Peyer's patch (tissue), 4 donors: Measurements from ENCODE around the gene TMEM38A. TPM values are rescaled to one million over a fixed set of nuclear protein-coding genes. Genes with fewer than 3 reads are reported as not detected.

Experiments used
- DNase-seq, 3 donors: peaks; one replicate each; pipeline ENCODE4 v3.0.0-alpha.2; 2017 to 2019
- H3K27ac ChIP-seq, 4 donors: fragments of 200-600 bp; sonication (generic); one replicate each; pipeline ENCODE4 v1.5.1; 2016 to 2019
- H3K27me3 ChIP-seq, 2 donors: fragments of 200-600 bp; sonication (generic); one replicate each; pipeline ENCODE4 v1.5.1; 2019
- H3K36me3 ChIP-seq, 3 donors: fragments of 200-600 bp; sonication (generic); one replicate each; pipeline ENCODE4 v1.5.1; 2016 to 2019
- H3K4me1 ChIP-seq, 4 donors: fragments of 200-600 bp; sonication (generic); one replicate each; pipeline ENCODE4 v1.5.1; 2016 to 2019
- H3K4me3 ChIP-seq, 4 donors: fragments of 200-600 bp; sonication (generic); 1 replicate in 3 of 4; 2 replicates in 1 of 4; pipeline ENCODE4 v1.5.1; 2016 to 2019; ENCODE audit warnings: mild to moderate bottlenecking in 1 of 4
- H3K9me3 ChIP-seq, 4 donors: fragments of 200-600 bp; sonication (generic); one replicate each; pipeline ENCODE4 v1.5.1; 2016 to 2019; ENCODE audit warnings: mild to moderate bottlenecking in 1 of 4
- POLR2A ChIP-seq, 2 donors: fragments of 450-650 bp; IDR thresholded peaks; one replicate each; pipeline ENCODE4 v1.5.1; 2017; ENCODE audit warnings: antibody characterized with exemption in 2 of 2, mild to moderate bottlenecking in 2 of 2, moderate library complexity in 2 of 2
- total RNA-seq, 4 donors: library from RNA; depleted of rRNA; stranded (reverse); fragments of >200 nt; gene quantifications; one replicate each; pipeline ENCODE4 v1.1.0, GENCODE V29; 2016
- TF ChIP-seq, protein P1 (sequence below), 6 experiments: fragments of 450-650 bp in 4 of 6; fragments of 200-600 bp in 2 of 6; sonication (generic) in 1 of 6; IDR thresholded peaks; one replicate each; pipeline ENCODE4 v1.5.1; 2017 to 2019; ENCODE audit warnings: antibody characterized with exemption in 6 of 6, mild to moderate bottlenecking in 3 of 6, moderate library complexity in 1 of 6

Gene TMEM38A
- total RNA-seq, 4 donors from 2014 or later, result 2.3 to 4.4 (median 2.9) TPM

DNA sequence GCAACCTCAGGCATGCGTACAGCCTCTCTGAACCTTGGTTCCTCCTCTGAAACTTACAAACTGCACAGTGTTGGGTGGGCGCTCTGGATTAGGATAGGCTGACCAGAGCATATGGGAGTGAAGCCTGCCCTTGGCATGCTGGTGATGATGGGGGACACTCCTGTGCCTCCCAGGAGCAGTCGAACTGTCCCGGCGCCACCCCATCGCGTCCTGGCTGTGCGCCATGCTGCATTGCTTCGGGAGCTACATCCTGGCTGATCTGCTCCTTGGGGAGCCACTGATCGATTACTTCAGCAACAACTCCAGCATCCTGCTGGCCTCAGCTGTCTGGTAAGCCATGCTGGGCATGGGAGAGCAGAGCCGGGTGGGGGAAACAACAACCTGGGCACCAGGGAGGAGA is 18.9 kb downstream of the TMEM38A start:
- no peak overlapping the region for H3K27ac ChIP-seq
- H3K36me3 ChIP-seq, result peaks cover 0 to 6% (median 0%) of the 10 kb centered on the region in 3 donors
- no peaks in the 10 kb centered on the region for H3K27me3 ChIP-seq
- peaks cover 0 to 8% (median 0%) of the 10 kb centered on the region in 4 donors for H3K9me3 ChIP-seq
- TF ChIP-seq, protein P1, sequence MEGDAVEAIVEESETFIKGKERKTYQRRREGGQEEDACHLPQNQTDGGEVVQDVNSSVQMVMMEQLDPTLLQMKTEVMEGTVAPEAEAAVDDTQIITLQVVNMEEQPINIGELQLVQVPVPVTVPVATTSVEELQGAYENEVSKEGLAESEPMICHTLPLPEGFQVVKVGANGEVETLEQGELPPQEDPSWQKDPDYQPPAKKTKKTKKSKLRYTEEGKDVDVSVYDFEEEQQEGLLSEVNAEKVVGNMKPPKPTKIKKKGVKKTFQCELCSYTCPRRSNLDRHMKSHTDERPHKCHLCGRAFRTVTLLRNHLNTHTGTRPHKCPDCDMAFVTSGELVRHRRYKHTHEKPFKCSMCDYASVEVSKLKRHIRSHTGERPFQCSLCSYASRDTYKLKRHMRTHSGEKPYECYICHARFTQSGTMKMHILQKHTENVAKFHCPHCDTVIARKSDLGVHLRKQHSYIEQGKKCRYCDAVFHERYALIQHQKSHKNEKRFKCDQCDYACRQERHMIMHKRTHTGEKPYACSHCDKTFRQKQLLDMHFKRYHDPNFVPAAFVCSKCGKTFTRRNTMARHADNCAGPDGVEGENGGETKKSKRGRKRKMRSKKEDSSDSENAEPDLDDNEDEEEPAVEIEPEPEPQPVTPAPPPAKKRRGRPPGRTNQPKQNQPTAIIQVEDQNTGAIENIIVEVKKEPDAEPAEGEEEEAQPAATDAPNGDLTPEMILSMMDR (IDR thresholded peaks at IDR 0.05), result no peak
- no peak for TF ChIP-seq POLR2A (IDR thresholded peaks at IDR 0.05)
- DNase-seq, result no peak
- no peak overlapping the region for H3K4me3 ChIP-seq
- H3K4me1 ChIP-seq, result no peaks in the 10 kb centered on the region

DNA sequence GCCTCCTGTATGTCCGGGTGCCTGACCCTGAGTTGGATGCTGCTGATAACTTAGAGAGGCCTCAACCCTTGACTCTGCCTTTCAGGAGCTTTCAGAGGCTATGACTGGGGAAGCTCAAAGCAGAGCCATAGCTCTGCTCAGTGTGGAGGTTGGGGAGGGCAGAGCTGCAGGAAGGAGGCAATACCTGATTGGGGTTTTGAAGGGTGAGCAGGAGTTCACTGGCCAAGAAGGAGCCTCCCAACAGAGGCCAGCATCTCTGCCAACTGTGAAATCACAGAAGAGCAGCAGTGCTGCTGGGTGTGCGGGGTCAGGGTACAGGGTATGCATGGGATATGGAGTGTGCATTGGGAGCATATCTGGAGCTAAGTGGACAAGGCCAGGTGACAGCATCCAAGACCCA is 21.6 kb downstream of the TMEM38A start:
- TF ChIP-seq POLR2A (IDR thresholded peaks at IDR 0.05), result no peak
- TF ChIP-seq, protein P1 (IDR thresholded peaks at IDR 0.05), result no peak
- Histone ChIP-seq H3K27me3 (no peaks in the 10 kb centered on the region), H3K9me3 (peaks cover 0 to 8% (median 0%) of the 10 kb centered on the region in 4 donors), H3K4me3 (no peak overlapping the region), H3K27ac (no peak overlapping the region), H3K36me3 (peaks cover 0 to 6% (median 0%) of the 10 kb centered on the region in 3 donors), H3K4me1 (no peaks in the 10 kb centered on the region)
- no peak for DNase-seq

DNA sequence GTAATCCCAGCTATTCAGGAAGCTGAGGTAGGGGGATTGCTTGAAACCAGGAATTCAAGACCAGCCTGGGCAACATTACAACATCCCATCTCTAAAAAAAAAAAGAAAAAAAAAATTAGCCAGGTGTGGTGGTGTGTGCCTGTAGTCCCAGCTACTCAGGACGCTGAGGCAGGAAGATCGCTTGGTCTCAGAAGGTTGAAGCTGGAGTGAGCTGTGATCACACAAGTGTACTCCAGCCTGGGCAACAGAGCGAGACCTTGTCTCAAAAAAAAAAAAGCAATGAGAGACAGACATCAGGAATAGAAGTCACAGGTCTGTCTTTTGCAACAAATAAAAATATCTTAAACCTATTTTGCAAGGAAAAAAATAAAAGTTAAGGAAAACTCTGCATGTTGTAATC is 23.3 kb downstream of the TMEM38A start:
- no peaks in the 10 kb centered on the region for H3K27me3 ChIP-seq
- H3K9me3 ChIP-seq, result peaks cover 0 to 8% (median 0%) of the 10 kb centered on the region in 4 donors
- H3K4me1 ChIP-seq, result no peaks in the 10 kb centered on the region
- no peak for DNase-seq
- peaks cover 0 to 6% (median 0%) of the 10 kb centered on the region in 3 donors for H3K36me3 ChIP-seq
- H3K4me3 ChIP-seq, result no peak overlapping the region
- no peak for TF ChIP-seq POLR2A (IDR thresholded peaks at IDR 0.05)
- no peak overlapping the region for H3K27ac ChIP-seq

DNA sequence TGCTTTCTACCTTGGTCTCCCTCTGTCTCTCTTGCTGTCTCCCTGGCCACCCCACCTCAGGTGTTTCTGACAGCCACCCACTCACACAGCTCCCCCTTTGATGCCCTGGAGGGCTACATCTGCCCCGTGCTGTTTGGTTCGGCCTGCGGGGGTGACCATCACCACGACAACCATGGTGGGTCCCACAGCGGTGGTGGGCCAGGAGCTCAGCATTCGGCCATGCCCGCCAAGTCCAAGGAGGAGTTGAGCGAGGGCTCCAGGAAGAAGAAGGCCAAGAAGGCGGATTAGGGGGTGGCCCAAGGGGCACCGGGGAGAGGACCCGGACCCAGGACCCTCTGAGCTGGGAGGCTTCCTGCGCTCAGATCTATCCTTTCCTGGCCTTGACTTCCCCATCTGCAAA is 27.1 kb downstream of the TMEM38A start:
- no peaks in the 10 kb centered on the region for H3K4me1 ChIP-seq
- no peak overlapping the region for H3K4me3 ChIP-seq
- TF ChIP-seq, protein P1 (IDR thresholded peaks at IDR 0.05), result no peak
- no peak for TF ChIP-seq POLR2A (IDR thresholded peaks at IDR 0.05)
- DNase-seq, result no peak
- H3K27ac ChIP-seq, result no peak overlapping the region
- H3K9me3 ChIP-seq, result no peaks in the 10 kb centered on the region
- H3K36me3 ChIP-seq, result no peaks in the 10 kb centered on the region
- no peaks in the 10 kb centered on the region for H3K27me3 ChIP-seq

DNA sequence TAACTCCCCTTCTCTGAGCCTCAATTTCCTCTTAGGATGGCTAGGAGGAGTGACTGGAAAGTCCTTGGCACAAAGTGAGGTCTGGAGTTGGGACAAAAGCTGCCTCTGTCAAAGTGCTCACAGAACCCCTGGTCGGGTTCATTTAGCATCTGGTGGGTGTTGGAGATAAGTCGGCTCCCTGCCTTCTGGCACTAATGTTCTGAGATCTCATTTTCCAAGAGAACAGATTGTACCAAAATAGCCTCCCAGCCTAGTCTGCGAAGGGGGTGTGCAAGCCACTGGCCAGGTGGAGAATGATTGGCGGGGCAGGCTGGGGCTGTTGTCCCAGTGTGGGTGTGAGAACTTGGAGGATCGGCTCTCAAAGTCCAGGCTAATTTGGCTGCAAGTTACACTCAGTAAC is 38.0 kb downstream of the TMEM38A start:
- Histone ChIP-seq H3K4me3 (no peak overlapping the region), H3K4me1 (no peaks in the 10 kb centered on the region), H3K27me3 (no peaks in the 10 kb centered on the region), H3K9me3 (no peaks in the 10 kb centered on the region), H3K27ac (no peak overlapping the region), H3K36me3 (no peaks in the 10 kb centered on the region)
- no peak for DNase-seq
- TF ChIP-seq, protein P1 (IDR thresholded peaks at IDR 0.05), result no peak
- TF ChIP-seq POLR2A (IDR thresholded peaks at IDR 0.05), result no peak

- Histone ChIP-seq H3K27ac (no peak overlapping the region), H3K4me3 (no peak overlapping the region), H3K27me3 (no peaks in the 10 kb centered on the region), H3K4me1 (no peaks in the 10 kb centered on the region), H3K36me3 (no peaks in the 10 kb centered on the region), H3K9me3 (no peaks in the 10 kb centered on the region)
- TF ChIP-seq POLR2A (IDR thresholded peaks at IDR 0.05), result no peak
- TF ChIP-seq, protein P1 (IDR thresholded peaks at IDR 0.05), result no peak
- no peak for DNase-seq
Measured at GRCh38 chr19:16702123-16702522, 41.2 kb downstream of the TMEM38A start.
